OCI-LY1 (cell line): Measurements from ENCODE around the gene APCDD1.
"Not testable (repeated sequence)": the region's sequence is repeated elsewhere in the genome, so short reads cannot be mapped to it uniquely, and the experiment has no call there.

Experiments used
- H2AFZ ChIP-seq: fragments of 200-600 bp; sonication (generic), shearing (Covaris generic); 2 replicates; pipeline ENCODE4 v1.6.0; 2014; ENCODE audit warnings: antibody characterized with exemption, mild to moderate bottlenecking, low read length
- H3F3A ChIP-seq: fragments of 200-600 bp; sonication (generic), shearing (Covaris generic); 2 replicates; pipeline ENCODE4 v1.6.0; 2014; ENCODE audit warnings: mild to moderate bottlenecking, antibody characterized with exemption, low read length, moderate library complexity; ENCODE audit not compliant: insufficient read depth
- H3K27ac ChIP-seq: fragments of 200-600 bp; sonication (generic); 2 replicates; pipeline ENCODE4 v1.5.1; 2014; ENCODE audit warnings: low read length, mixed run types, mild to moderate bottlenecking, low read depth; ENCODE audit not compliant: poor library complexity, severe bottlenecking
- H3K27me3 ChIP-seq: fragments of 200-600 bp; sonication (generic); 2 replicates; pipeline ENCODE4 v1.6.0; 2014; ENCODE audit warnings: antibody characterized with exemption, mild to moderate bottlenecking, low read length, moderate library complexity; ENCODE audit not compliant: insufficient read depth
- H3K36me3 ChIP-seq: fragments of 200-600 bp; sonication (generic); 2 replicates; pipeline ENCODE4 v1.6.1; 2014; ENCODE audit warnings: mild to moderate bottlenecking, antibody characterized with exemption, low read length, moderate library complexity, mixed read lengths; ENCODE audit not compliant: insufficient read depth
- H3K4me1 ChIP-seq: fragments of 200-600 bp; sonication (generic); 2 replicates; pipeline ENCODE4 v1.5.1; 2014; ENCODE audit warnings: mild to moderate bottlenecking, low read length, moderate library complexity; ENCODE audit not compliant: insufficient read depth, severe bottlenecking
- H3K4me2 ChIP-seq: fragments of 200-600 bp; sonication (generic), shearing (Covaris generic); 2 replicates; pipeline ENCODE4 v1.6.1; 2014; ENCODE audit warnings: low read length
- H3K4me3 ChIP-seq: fragments of 200-600 bp; sonication (generic); 2 replicates; pipeline ENCODE4 v1.5.1; 2014; ENCODE audit warnings: low read length, low read depth, mild to moderate bottlenecking, mixed read lengths; ENCODE audit not compliant: poor library complexity, severe bottlenecking
- H3K79me2 ChIP-seq: fragments of 200-600 bp; shearing (Covaris generic); 2 replicates; pipeline ENCODE4 v1.6.1; 2016; ENCODE audit warnings: mixed run types, low read length, mixed read lengths; ENCODE audit not compliant: insufficient read depth
- H3K9ac ChIP-seq: fragments of 200-600 bp; sonication (generic), shearing (Covaris generic); 2 replicates; pipeline ENCODE4 v1.6.1; 2014; ENCODE audit warnings: mild to moderate bottlenecking, low read length, mixed read lengths
- H3K9me2 ChIP-seq: fragments of 200-600 bp; sonication (generic), shearing (Covaris generic); 2 replicates; pipeline ENCODE4 v1.6.1; 2014; ENCODE audit warnings: low read depth, mild to moderate bottlenecking, low read length, mixed read lengths
- H3K9me3 ChIP-seq: fragments of 200-600 bp; shearing (Covaris generic); 2 replicates; pipeline ENCODE4 v1.6.1; 2014; ENCODE audit warnings: low read length, mixed read lengths
- H4K20me1 ChIP-seq: fragments of 200-600 bp; sonication (generic), shearing (Covaris generic); 2 replicates; pipeline ENCODE4 v1.6.0; 2016; ENCODE audit warnings: mild to moderate bottlenecking, low read length; ENCODE audit not compliant: insufficient read depth
- CTCF ChIP-seq: fragments of 200-600 bp; sonication (generic), shearing (Covaris generic); IDR thresholded peaks from 2 replicates; pipeline ENCODE4 v1.5.1; 2017; ENCODE audit warnings: mild to moderate bottlenecking, antibody characterized with exemption, low read length, moderate library complexity, mixed read lengths
- EZH2 ChIP-seq: fragments of 200-600 bp; sonication (generic), shearing (Covaris generic); IDR thresholded peaks from 2 replicates; pipeline ENCODE4 v1.8.0; 2017; ENCODE audit warnings: borderline replicate concordance, mixed run types, mild to moderate bottlenecking, antibody characterized with exemption, low read length, moderate library complexity, mixed read lengths

The APCDD1 gene

GRCh38 chr18:10500038-10500437 lies 45.6 kb downstream of the APCDD1 start:
- no peak overlapping the region for H3K4me3 ChIP-seq
- TF ChIP-seq CTCF (no peak), EZH2 (no peak)
- no peaks in the 10 kb centered on the region for H4K20me1 ChIP-seq
- no peaks in the 10 kb centered on the region for H3F3A ChIP-seq
- H3K9me3 ChIP-seq: peaks cover 11% of the 10 kb centered on the region
- H3K9ac ChIP-seq: no peak overlapping the region
- no peak overlapping the region for H3K27ac ChIP-seq
- no peaks in the 10 kb centered on the region for H3K79me2 ChIP-seq
- no peaks in the 10 kb centered on the region for H3K27me3 ChIP-seq
- no peaks in the 10 kb centered on the region for H3K4me1 ChIP-seq
- no peaks in the 10 kb centered on the region; the same call in 1 of the 2 replicates for H3K9me2 ChIP-seq
- no peak overlapping the region for H2AFZ ChIP-seq
- no peaks in the 10 kb centered on the region for H3K36me3 ChIP-seq
- no peak overlapping the region for H3K4me2 ChIP-seq

GRCh38 chr18:10504723-10505122 lies 50.3 kb downstream of the APCDD1 start:
- Histone ChIP-seq H4K20me1 (no peaks in the 10 kb centered on the region), H3F3A (no peaks in the 10 kb centered on the region), H3K27ac (no peak overlapping the region), H3K4me3 (no peak overlapping the region), H3K79me2 (no peaks in the 10 kb centered on the region), H3K9me2 (no peaks in the 10 kb centered on the region; the same call in 1 of the 2 replicates), H3K9ac (no peak overlapping the region), H3K36me3 (no peaks in the 10 kb centered on the region; the same call in 1 of the 2 replicates), H2AFZ (no peak overlapping the region), H3K9me3 (peaks cover 21% of the 10 kb centered on the region), H3K4me1 (no peaks in the 10 kb centered on the region), H3K27me3 (no peaks in the 10 kb centered on the region), H3K4me2 (no peak overlapping the region)
- TF ChIP-seq EZH2: no peak

GRCh38 chr18:10505892-10506291 lies 51.5 kb downstream of the APCDD1 start:
- H3K9me3 ChIP-seq: peaks cover 21% of the 10 kb centered on the region

GRCh38 chr18:10508591-10508990 lies 54.2 kb downstream of the APCDD1 start:
- H2AFZ ChIP-seq: no peak overlapping the region
- H3K36me3 ChIP-seq: no peaks in the 10 kb centered on the region; the same call in 1 of the 2 replicates
- no peaks in the 10 kb centered on the region for H3F3A ChIP-seq
- TF ChIP-seq EZH2 (no peak), CTCF (no peak)
- no peak overlapping the region for H3K9ac ChIP-seq
- no peak overlapping the region for H3K4me2 ChIP-seq
- no peak overlapping the region for H3K4me3 ChIP-seq
- H3K9me3 ChIP-seq: peaks cover 21% of the 10 kb centered on the region
- no peak overlapping the region for H3K27ac ChIP-seq
- no peaks in the 10 kb centered on the region; the same call in 1 of the 2 replicates for H3K9me2 ChIP-seq
- no peaks in the 10 kb centered on the region for H3K79me2 ChIP-seq
- no peaks in the 10 kb centered on the region; the same call in 1 of the 2 replicates for H3K27me3 ChIP-seq
- no peaks in the 10 kb centered on the region for H3K4me1 ChIP-seq
- H4K20me1 ChIP-seq: no peaks in the 10 kb centered on the region

More at GRCh38 chr18:10505892-10506291, 51.5 kb downstream of the APCDD1 start:
- H3K36me3 ChIP-seq, H3K9ac ChIP-seq, H3K4me3 ChIP-seq, H3F3A ChIP-seq, H3K27ac ChIP-seq, H3K27me3 ChIP-seq, H2AFZ ChIP-seq, H4K20me1 ChIP-seq, H3K4me1 ChIP-seq, H3K79me2 ChIP-seq, H3K4me2 ChIP-seq, H3K9me2 ChIP-seq: not testable (repeated sequence)
